GM23248 (cell line): ENCODE measurements around the gene TEX22. TPM values are rescaled to one million over a fixed set of nuclear protein-coding genes. Genes with fewer than 3 reads are reported as not detected.
A peak's percentile ranks its signal among the peaks of the same experiment; 100 is the strongest.

Experiments used
- DNase-seq: peaks from one replicate; pipeline ENCODE4 v3.0.0-alpha.2; 2015
- H2AFZ ChIP-seq: fragments of 200-600 bp; sonication (generic); 2 replicates; pipeline ENCODE4 v1.6.1; 2016; ENCODE audit warnings: antibody characterized with exemption
- H3F3A ChIP-seq: fragments of 200-600 bp; sonication (generic); 2 replicates; pipeline ENCODE4 v1.6.1; 2016; ENCODE audit warnings: mild to moderate bottlenecking, antibody characterized with exemption, mixed run types; ENCODE audit not compliant: insufficient read depth
- H3K27ac ChIP-seq: fragments of 200-600 bp; sonication (generic); 2 replicates; pipeline ENCODE4 v1.5.1; 2016; ENCODE audit warnings: mild to moderate bottlenecking
- H3K27me3 ChIP-seq: fragments of 200-600 bp; sonication (generic); replicated peaks from 2 replicates; pipeline ENCODE4 v1.6.1; 2016; ENCODE audit warnings: mild to moderate bottlenecking; ENCODE audit not compliant: insufficient read depth
- H3K36me3 ChIP-seq: fragments of 200-600 bp; sonication (generic); 2 replicates; pipeline ENCODE4 v1.6.1; 2016; ENCODE audit warnings: low read depth, mild to moderate bottlenecking
- H3K4me1 ChIP-seq: fragments of 200-600 bp; sonication (generic); 2 replicates; pipeline ENCODE4 v1.6.1; 2016; ENCODE audit warnings: mild to moderate bottlenecking; ENCODE audit not compliant: insufficient read depth
- H3K4me2 ChIP-seq: fragments of 200-600 bp; sonication (generic); one replicate; pipeline ENCODE4 v1.6.1; 2016; ENCODE audit warnings: mild to moderate bottlenecking; ENCODE audit not compliant: unreplicated experiment
- H3K4me3 ChIP-seq: fragments of 200-600 bp; sonication (generic); 2 replicates; pipeline ENCODE4 v1.5.1; 2016; ENCODE audit warnings: mild to moderate bottlenecking
- H3K79me2 ChIP-seq: fragments of 200-600 bp; sonication (generic); 2 replicates; pipeline ENCODE4 v1.6.1; 2016; ENCODE audit warnings: mild to moderate bottlenecking; ENCODE audit not compliant: insufficient read depth
- H3K9ac ChIP-seq: fragments of 200-600 bp; sonication (generic); 2 replicates; pipeline ENCODE4 v1.6.1; 2016; ENCODE audit warnings: mild to moderate bottlenecking
- H3K9me2 ChIP-seq: fragments of 200-600 bp; sonication (generic); 2 replicates; pipeline ENCODE4 v1.6.1; 2016; ENCODE audit warnings: mixed run types, mild to moderate bottlenecking, moderate library complexity; ENCODE audit not compliant: insufficient read depth
- H3K9me3 ChIP-seq: fragments of 200-600 bp; sonication (generic); one replicate; pipeline ENCODE4 v1.6.1; 2017; ENCODE audit warnings: low read depth
- H4K20me1 ChIP-seq: fragments of 200-600 bp; sonication (generic); 2 replicates; pipeline ENCODE4 v1.6.0; 2016; ENCODE audit not compliant: insufficient read depth
- EZH2 ChIP-seq: fragments of 200-600 bp; sonication (generic); IDR thresholded peaks from 2 replicates; pipeline ENCODE4 v1.6.1; 2018; ENCODE audit warnings: antibody characterized with exemption, mild to moderate bottlenecking; ENCODE audit not compliant: insufficient read depth, poor library complexity, severe bottlenecking
- EZH2phosphoT487 ChIP-seq: fragments of 200-600 bp; sonication (generic); IDR thresholded peaks from 2 replicates; pipeline ENCODE4 v1.6.1; 2018; ENCODE audit warnings: antibody characterized with exemption, moderate library complexity, mild to moderate bottlenecking, low read depth; ENCODE audit not compliant: insufficient read depth
- WGBS, 2 experiments: methylation state at CpG; one replicate each; pipeline ENCODE4 v1.1.6; 2015 to 2017; ENCODE audit warnings: low lambda C conversion rate in 2 of 2, low coverage in 1 of 2; ENCODE audit errors: missing lambda C conversion rate in 2 of 2; 5-methylcytosine and 5-hydroxymethylcytosine counted together
- in situ Hi-C: fragments of 300-500 bp; cut with MboI; formaldehyde crosslinking; loops from 2 replicates; pipeline ENCODE4 v1.15.0; 2020
- polyA plus RNA-seq: library from polyadenylated mRNA; unstranded; fragments of >200 nt; fragmentation: Nextera tagmentation; extraction: Ambion mirVana; gene quantifications from 2 replicates; pipeline ENCODE4 v1.2.1, GENCODE V29; 2016
- total RNA-seq: library from RNA; depleted of rRNA; stranded (reverse); fragments of >200 nt; shearing (Covaris generic); gene quantifications from 2 replicates; pipeline ENCODE4 v1.2.3, GENCODE V29; 2014

TEX22 gene
- total and polyA plus RNA-seq, 2 experiments from 2014 or later = 0.43 to 0.46 TPM

- Histone ChIP-seq H3F3A (no peaks in the 10 kb centered on the region), H3K27ac (no peak overlapping the region), H2AFZ (no peak overlapping the region), H3K4me1 (no peaks in the 10 kb centered on the region), H3K27me3 (no peaks in the 10 kb centered on the region), H3K9me2 (no peaks in the 10 kb centered on the region), H3K9me3 (no peaks in the 10 kb centered on the region), H3K36me3 (no peaks in the 10 kb centered on the region), H3K9ac (peak overlapping the region; percentile 83; the same call in 1 of the 2 replicates), H3K79me2 (peaks cover 71% of the 10 kb centered on the region), H4K20me1 (no peaks in the 10 kb centered on the region), H3K4me3 (peak overlapping the region; percentile 77), H3K4me2 (peak overlapping the region; percentile 69)
- 73 to 75% methylated on average over 23 to 32 of the region's 32 CpGs for WGBS, 2 experiments
- in situ Hi-C loops = no loop called here
- no peak for TF ChIP-seq EZH2phosphoT487
- no peak for TF ChIP-seq EZH2
- DNase-seq = no peak
Measured at GRCh38 chr14:105421723-105422615, 23.6 kb downstream of the TEX22 start.

GRCh38 chr14:105422695-105423487, 24.6 kb downstream of the TEX22 start:
- H3K36me3 ChIP-seq = no peaks in the 10 kb centered on the region
- in situ Hi-C loops = no loop called here
- H3K9me2 ChIP-seq = no peaks in the 10 kb centered on the region
- no peaks in the 10 kb centered on the region for H3K4me1 ChIP-seq
- TF ChIP-seq EZH2 (no peak), EZH2phosphoT487 (no peak)
- no peaks in the 10 kb centered on the region for H4K20me1 ChIP-seq
- H2AFZ ChIP-seq = no peak overlapping the region
- H3K27ac ChIP-seq = no peak overlapping the region
- H3K4me3 ChIP-seq = no peak overlapping the region
- H3K4me2 ChIP-seq = no peak overlapping the region
- 79 to 80% methylated on average over 21 of the region's 21 CpGs for WGBS, 2 experiments
- H3K27me3 ChIP-seq = no peaks in the 10 kb centered on the region
- H3K79me2 ChIP-seq = peaks cover 80% of the 10 kb centered on the region
- DNase-seq = no peak
- no peaks in the 10 kb centered on the region for H3K9me3 ChIP-seq
- no peaks in the 10 kb centered on the region for H3F3A ChIP-seq
- no peak overlapping the region for H3K9ac ChIP-seq

GRCh38 chr14:105423488-105424195, 25.3 kb downstream of the TEX22 start:
- Histone ChIP-seq H3F3A (no peaks in the 10 kb centered on the region), H3K4me3 (no peak overlapping the region), H3K9me2 (no peaks in the 10 kb centered on the region), H4K20me1 (no peaks in the 10 kb centered on the region), H3K9me3 (no peaks in the 10 kb centered on the region), H3K9ac (no peak overlapping the region), H3K79me2 (peaks cover 88% of the 10 kb centered on the region), H2AFZ (no peak overlapping the region), H3K27ac (no peak overlapping the region), H3K4me2 (no peak overlapping the region), H3K4me1 (no peaks in the 10 kb centered on the region), H3K27me3 (no peaks in the 10 kb centered on the region), H3K36me3 (no peaks in the 10 kb centered on the region)
- in situ Hi-C loops = no loop called here
- WGBS, 2 experiments = 94 to 96% methylated on average over 20 to 21 of the region's 21 CpGs
- DNase-seq = no peak
- TF ChIP-seq EZH2phosphoT487 (no peak), EZH2 (no peak)

GRCh38 chr14:105424861-105425260, 26.5 kb downstream of the TEX22 start:
- Histone ChIP-seq H3F3A (no peaks in the 10 kb centered on the region), H2AFZ (no peak overlapping the region), H3K27me3 (no peaks in the 10 kb centered on the region), H3K4me3 (no peak overlapping the region), H3K9me2 (no peaks in the 10 kb centered on the region), H3K79me2 (peaks cover 95% of the 10 kb centered on the region), H4K20me1 (no peaks in the 10 kb centered on the region), H3K4me2 (no peak overlapping the region), H3K9me3 (no peaks in the 10 kb centered on the region), H3K9ac (no peak overlapping the region), H3K36me3 (no peaks in the 10 kb centered on the region), H3K27ac (no peak overlapping the region), H3K4me1 (no peaks in the 10 kb centered on the region)
- WGBS, 2 experiments = 98% methylated on average over 12 of the region's 12 CpGs
- TF ChIP-seq EZH2phosphoT487 (no peak), EZH2 (no peak)
- DNase-seq = no peak
- in situ Hi-C loops = no loop called here
